Astrocyte (in vitro differentiated cells and primary cell): ENCODE measurements around the gene TNFRSF12A. TPM values are rescaled to one million over a fixed set of nuclear protein-coding genes. Genes with fewer than 3 reads are reported as not detected.
A peak's percentile ranks its signal among the peaks of the same experiment; 100 is the strongest.

Experiments
- DNase-seq: peaks from one replicate; pipeline ENCODE4 v3.0.0-alpha.2; 2010; ENCODE audit warnings: low read depth
- FAIRE-seq: peaks from 2 replicates; lab custom pipeline; 2011; peaks lifted over from hg19 to GRCh38; lab: Jason Lieb, UNC
- H2AFZ ChIP-seq: 2 replicates; pipeline ENCODE4 v1.6.0; 2012; ENCODE audit warnings: low read depth, low read length, inconsistent platforms
- H3K27ac ChIP-seq: 2 replicates; pipeline ENCODE4 v1.5.1; 2011; ENCODE audit warnings: low read depth, low read length, inconsistent platforms
- H3K27me3 ChIP-seq: 2 replicates; pipeline ENCODE4 v1.6.0; 2011; ENCODE audit warnings: low read length, inconsistent platforms; ENCODE audit not compliant: insufficient read depth
- H3K36me3 ChIP-seq: 2 replicates; pipeline ENCODE4 v1.5.1; 2011; ENCODE audit warnings: low read length, inconsistent platforms; ENCODE audit not compliant: insufficient read depth
- H3K4me1 ChIP-seq: 2 replicates; pipeline ENCODE4 v1.5.1; 2011; ENCODE audit warnings: low read length, inconsistent platforms; ENCODE audit not compliant: insufficient read depth
- H3K4me2 ChIP-seq: 2 replicates; pipeline ENCODE4 v1.6.0; 2012; ENCODE audit warnings: low read length, inconsistent platforms
- H3K4me3 ChIP-seq: 2 replicates; pipeline ENCODE4 v1.5.1; 2011; ENCODE audit warnings: low read depth, mild to moderate bottlenecking, low read length, inconsistent platforms; ENCODE audit not compliant: insufficient read depth
- H3K79me2 ChIP-seq: 2 replicates; pipeline ENCODE4 v1.6.0; 2012; ENCODE audit warnings: mild to moderate bottlenecking, low read length, inconsistent platforms; ENCODE audit not compliant: insufficient read depth
- H3K9ac ChIP-seq: 2 replicates; pipeline ENCODE4 v1.6.0; 2012; ENCODE audit warnings: mild to moderate bottlenecking, low read length, inconsistent platforms
- H3K9me3 ChIP-seq: 2 replicates; pipeline ENCODE4 v1.5.1; 2012; ENCODE audit warnings: low read depth, mild to moderate bottlenecking, low read length, inconsistent platforms; ENCODE audit not compliant: insufficient read depth
- H4K20me1 ChIP-seq: 2 replicates; pipeline ENCODE4 v1.6.0; 2012; ENCODE audit warnings: low read length, inconsistent platforms; ENCODE audit not compliant: insufficient read depth
- H3K27ac Mint-ChIP-seq: one replicate; pipeline ENCODE4 v1.8.0; 2021; ENCODE audit warnings: mild to moderate bottlenecking, mixed read lengths; ENCODE audit not compliant: unreplicated experiment
- H3K27me3 Mint-ChIP-seq: one replicate; pipeline ENCODE4 v1.8.0; 2021; ENCODE audit warnings: low read depth, mixed read lengths; ENCODE audit not compliant: unreplicated experiment
- H3K36me3 Mint-ChIP-seq: one replicate; pipeline ENCODE4 v1.8.0; 2021; ENCODE audit warnings: low read depth, mixed read lengths; ENCODE audit not compliant: unreplicated experiment
- H3K4me1 Mint-ChIP-seq: one replicate; pipeline ENCODE4 v1.8.0; 2021; ENCODE audit warnings: low read depth, mixed read lengths; ENCODE audit not compliant: unreplicated experiment
- H3K4me3 Mint-ChIP-seq: one replicate; pipeline ENCODE4 v1.8.0; 2021; ENCODE audit warnings: mild to moderate bottlenecking, moderate library complexity, mixed read lengths; ENCODE audit not compliant: unreplicated experiment
- H3K9me3 Mint-ChIP-seq: one replicate; pipeline ENCODE4 v1.8.0; 2021; ENCODE audit warnings: mild to moderate bottlenecking, mixed read lengths; ENCODE audit not compliant: unreplicated experiment
- CTCF ChIP-seq: IDR thresholded peaks from 2 replicates; pipeline ENCODE4 v1.5.1; 2011; ENCODE audit warnings: low read depth, mild to moderate bottlenecking, inconsistent platforms, low read length, moderate library complexity; ENCODE audit not compliant: insufficient read depth
- EZH2 ChIP-seq: IDR thresholded peaks from 2 replicates; pipeline ENCODE4 v1.6.1; 2012; ENCODE audit warnings: mild to moderate bottlenecking, low read length, inconsistent platforms; ENCODE audit not compliant: insufficient read depth
- total RNA-seq: library from RNA; stranded (reverse); gene quantifications from 2 replicates; pipeline ENCODE4 v1.2.1, GENCODE V29; 2021

The TNFRSF12A gene
- total RNA-seq, 1 donor from 2014 or later = 262 TPM

- H3K4me3 Mint-ChIP-seq = peak overlapping the region; percentile 86
- Histone ChIP-seq H3K9me3 (no peaks in the 10 kb centered on the region), H3K4me1 (peaks cover 10% of the 10 kb centered on the region), H3K36me3 (no peaks in the 10 kb centered on the region), H3K4me3 (peak overlapping the region; percentile 73), H4K20me1 (peaks cover 3% of the 10 kb centered on the region), H3K9ac (peak overlapping the region; percentile 85), H3K79me2 (no peaks in the 10 kb centered on the region), H3K27me3 (no peaks in the 10 kb centered on the region), H3K4me2 (peak overlapping the region; percentile 93), H3K27ac (peak overlapping the region; percentile 50), H2AFZ (peak overlapping the region; percentile 96)
- H3K9me3 Mint-ChIP-seq = peaks cover 3% of the 10 kb centered on the region
- no peak for DNase-seq
- TF ChIP-seq CTCF (no peak), EZH2 (peak; percentile 55)
- no peak overlapping the region for H3K27ac Mint-ChIP-seq
- H3K36me3 Mint-ChIP-seq = peaks cover 10% of the 10 kb centered on the region
- H3K27me3 Mint-ChIP-seq = peaks cover 6% of the 10 kb centered on the region
- no peaks in the 10 kb centered on the region for H3K4me1 Mint-ChIP-seq
- FAIRE-seq = no peak
These were observed 38.2 kb downstream of the TNFRSF12A start for GRCh38 chr16:3058139-3059030.

GRCh38 chr16:3059041-3059722, 39.0 kb downstream of the TNFRSF12A start:
- H3K4me3 Mint-ChIP-seq = peak overlapping the region; percentile 86
- peak overlapping the region; percentile 50 for H3K27ac ChIP-seq
- peak overlapping the region; percentile 85 for H3K9ac ChIP-seq
- peaks cover 3% of the 10 kb centered on the region for H3K9me3 Mint-ChIP-seq
- H3K27me3 ChIP-seq = peaks cover 2% of the 10 kb centered on the region
- H3K4me3 ChIP-seq = peak overlapping the region; percentile 73
- TF ChIP-seq EZH2 (no peak), CTCF (peak; percentile 36)
- peak; percentile 62 for DNase-seq
- H3K27me3 Mint-ChIP-seq = peaks cover 6% of the 10 kb centered on the region
- no peaks in the 10 kb centered on the region for H3K9me3 ChIP-seq
- no peaks in the 10 kb centered on the region for H3K36me3 ChIP-seq
- no peak overlapping the region for H3K27ac Mint-ChIP-seq
- H3K4me1 ChIP-seq = peaks cover 10% of the 10 kb centered on the region
- H4K20me1 ChIP-seq = no peaks in the 10 kb centered on the region
- H3K4me1 Mint-ChIP-seq = no peaks in the 10 kb centered on the region
- peak overlapping the region; percentile 96 for H2AFZ ChIP-seq
- no peaks in the 10 kb centered on the region for H3K79me2 ChIP-seq
- peaks cover 10% of the 10 kb centered on the region for H3K36me3 Mint-ChIP-seq
- peak overlapping the region; percentile 93 for H3K4me2 ChIP-seq
- FAIRE-seq = no peak
